Keratinocyte (primary cell): ENCODE data around the gene CPSF4. TPM values are rescaled to one million over a fixed set of nuclear protein-coding genes. Genes with fewer than 3 reads are reported as not detected.

Experiments used
- DNase-seq: peaks from one replicate; pipeline ENCODE4 v3.0.0-alpha.2; 2011; ENCODE audit warnings: low read depth, missing footprints, low spot score
- FAIRE-seq: peaks from 2 replicates; lab custom pipeline; 2011; peaks lifted over from hg19 to GRCh38; lab: Jason Lieb, UNC
- H2AFZ ChIP-seq: 2 replicates; pipeline ENCODE4 v1.6.0; 2012; ENCODE audit warnings: low read length, control low read depth, inconsistent platforms; ENCODE audit not compliant: control insufficient read depth
- H3K27ac ChIP-seq: 2 replicates; pipeline ENCODE4 v1.5.1; 2011; ENCODE audit warnings: low read length; ENCODE audit not compliant: control insufficient read depth, insufficient read depth
- H3K27me3 ChIP-seq: 3 replicates; pipeline ENCODE4 v1.6.0; 2011; ENCODE audit warnings: low read length; ENCODE audit not compliant: control insufficient read depth, insufficient read depth; ENCODE audit errors: extremely low read depth
- H3K36me3 ChIP-seq, 2 experiments: 2 replicates in 1 of 2; 3 replicates in 1 of 2; pipeline ENCODE4 v1.5.1; 2011; ENCODE audit warnings: low read length in 2 of 2, mild to moderate bottlenecking in 1 of 2; ENCODE audit not compliant: control insufficient read depth in 2 of 2, insufficient read depth in 2 of 2; ENCODE audit errors: extremely low read depth in 1 of 2
- H3K4me1 ChIP-seq: 3 replicates; pipeline ENCODE4 v1.5.1; 2011; ENCODE audit warnings: low read length; ENCODE audit not compliant: control insufficient read depth, insufficient read depth; ENCODE audit errors: extremely low read depth
- H3K4me2 ChIP-seq: 3 replicates; pipeline ENCODE4 v1.6.0; 2011; ENCODE audit warnings: low read depth, low read length; ENCODE audit not compliant: control insufficient read depth, insufficient read depth; ENCODE audit errors: extremely low read depth
- H3K4me3 ChIP-seq, 3 experiments: fragments of 200-600 bp in 1 of 3; sonication (generic) in 1 of 3; 2 replicates in 2 of 3; 3 replicates in 1 of 3; pipeline ENCODE4 v1.5.1; 2011 to 2016; ENCODE audit warnings: low read length in 3 of 3, mild to moderate bottlenecking in 3 of 3, control low read depth in 2 of 3, inconsistent platforms in 1 of 3, low read depth in 1 of 3, mixed read lengths in 1 of 3, mixed run types in 1 of 3, moderate library complexity in 1 of 3; ENCODE audit not compliant: control insufficient read depth in 2 of 3, insufficient read depth in 2 of 3; ENCODE audit errors: extremely low read depth in 1 of 3
- H3K79me2 ChIP-seq: 2 replicates; pipeline ENCODE4 v1.6.0; 2012; ENCODE audit warnings: low read length; ENCODE audit not compliant: control insufficient read depth, insufficient read depth
- H3K9ac ChIP-seq: 3 replicates; pipeline ENCODE4 v1.6.0; 2011; ENCODE audit warnings: low read length; ENCODE audit not compliant: control insufficient read depth, insufficient read depth; ENCODE audit errors: extremely low read depth
- H3K9me1 ChIP-seq: 3 replicates; pipeline ENCODE4 v1.6.0; 2011; ENCODE audit warnings: low read length; ENCODE audit not compliant: control insufficient read depth, insufficient read depth; ENCODE audit errors: extremely low read depth
- H3K9me3 ChIP-seq: 2 replicates; pipeline ENCODE4 v1.5.1; 2012; ENCODE audit warnings: low read depth, low read length; ENCODE audit not compliant: control insufficient read depth
- H4K20me1 ChIP-seq: 3 replicates; pipeline ENCODE4 v1.6.0; 2011; ENCODE audit warnings: low read length; ENCODE audit not compliant: control insufficient read depth, insufficient read depth; ENCODE audit errors: extremely low read depth
- EZH2 ChIP-seq: IDR thresholded peaks from one replicate; pipeline ENCODE4 v1.6.1; 2012; ENCODE audit warnings: inconsistent platforms, mild to moderate bottlenecking, low read length, moderate library complexity
- dilution Hi-C: fragments of 300-500 bp; cut with MboI; formaldehyde crosslinking; loops from one replicate; pipeline ENCODE4 v1.7.0; 2020; ENCODE audit warnings: low sequenced_read_pairs; ENCODE audit not compliant: extremely low pct_ligation_motif_present
- polyA plus RNA-seq, 5 experiments: library from polyadenylated mRNA; depleted of rRNA in 3 of 5; stranded (reverse) in 3 of 5; stranded (forward) in 1 of 5; unstranded in 1 of 5; fragments of >200 nt; gene quantifications; 1 replicate in 1 of 5; 2 replicates in 3 of 5; 3 replicates in 1 of 5; pipeline versions ENCODE4 v1.2.1 to v1.2.3, GENCODE V29; 2011 to 2012; ENCODE audit warnings: missing spikeins in 2 of 5, low read depth in 1 of 5, low replicate concordance in 1 of 5
- TF ChIP-seq, protein P1 (sequence below), 3 experiments: IDR thresholded peaks in 1 of 3; conservative IDR thresholded peaks in 1 of 3; optimal IDR thresholded peaks in 1 of 3; 2 replicates in 2 of 3; 3 replicates in 1 of 3; pipeline versions ENCODE3 to v1.5.1; 2011; ENCODE audit warnings: low read length in 3 of 3, mild to moderate bottlenecking in 3 of 3, moderate library complexity in 2 of 3, control low read depth in 1 of 3, inconsistent platforms in 1 of 3; ENCODE audit not compliant: insufficient read depth in 2 of 3; ENCODE audit errors: extremely low read depth in 1 of 3

Gene CPSF4
- polyA plus RNA-seq, 1 donor (not counting 4 experiments of a cell fraction or from before 2014, with no cell fraction given): 25.0 TPM

DNA sequence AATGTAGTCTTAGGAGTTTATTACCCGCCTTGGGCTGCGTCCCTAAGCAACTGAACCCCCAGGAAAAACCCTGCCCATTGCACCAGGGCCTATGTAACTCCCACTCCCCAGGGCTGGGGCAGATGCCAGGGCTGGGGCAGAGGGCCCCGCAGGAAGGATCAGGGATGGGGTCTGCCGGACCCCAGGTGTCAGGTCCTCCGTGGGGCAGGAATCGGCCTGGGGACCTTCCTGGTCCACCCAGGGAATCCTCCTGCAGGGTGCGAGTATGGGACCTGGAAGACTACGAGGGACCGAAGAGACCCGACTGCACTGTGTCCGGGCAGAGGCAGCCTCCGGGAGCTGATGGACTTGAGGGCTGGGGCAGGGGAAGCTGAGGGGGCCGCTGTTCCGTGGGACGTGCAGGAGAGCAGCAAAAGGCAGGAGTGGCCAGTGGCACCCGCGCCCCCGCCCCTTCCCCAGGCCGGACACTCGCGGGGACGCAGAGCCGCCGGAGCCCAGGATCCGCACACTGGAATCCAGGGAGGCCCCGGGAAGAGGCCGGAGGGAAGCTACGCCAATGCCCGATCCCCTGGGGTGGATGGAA lies 29.7 kb downstream of the CPSF4 start:
- no peak overlapping the region for H3K4me3 ChIP-seq
- peaks cover 9% of the 10 kb centered on the region for H3K4me1 ChIP-seq
- no peaks in the 10 kb centered on the region for H3K9me1 ChIP-seq
- dilution Hi-C loops: no loop called here
- H3K9ac ChIP-seq: no peak overlapping the region
- H3K4me2 ChIP-seq: no peak overlapping the region
- H3K36me3 ChIP-seq: peaks cover 4% of the 10 kb centered on the region in 2 experiments
- H2AFZ ChIP-seq: no peak overlapping the region
- no peaks in the 10 kb centered on the region for H4K20me1 ChIP-seq
- DNase-seq: no peak
- H3K27me3 ChIP-seq: no peaks in the 10 kb centered on the region
- FAIRE-seq: no peak
- no peak overlapping the region for H3K27ac ChIP-seq
- no peaks in the 10 kb centered on the region for H3K9me3 ChIP-seq
- H3K79me2 ChIP-seq: peaks cover 32% of the 10 kb centered on the region
- TF ChIP-seq, protein P1, sequence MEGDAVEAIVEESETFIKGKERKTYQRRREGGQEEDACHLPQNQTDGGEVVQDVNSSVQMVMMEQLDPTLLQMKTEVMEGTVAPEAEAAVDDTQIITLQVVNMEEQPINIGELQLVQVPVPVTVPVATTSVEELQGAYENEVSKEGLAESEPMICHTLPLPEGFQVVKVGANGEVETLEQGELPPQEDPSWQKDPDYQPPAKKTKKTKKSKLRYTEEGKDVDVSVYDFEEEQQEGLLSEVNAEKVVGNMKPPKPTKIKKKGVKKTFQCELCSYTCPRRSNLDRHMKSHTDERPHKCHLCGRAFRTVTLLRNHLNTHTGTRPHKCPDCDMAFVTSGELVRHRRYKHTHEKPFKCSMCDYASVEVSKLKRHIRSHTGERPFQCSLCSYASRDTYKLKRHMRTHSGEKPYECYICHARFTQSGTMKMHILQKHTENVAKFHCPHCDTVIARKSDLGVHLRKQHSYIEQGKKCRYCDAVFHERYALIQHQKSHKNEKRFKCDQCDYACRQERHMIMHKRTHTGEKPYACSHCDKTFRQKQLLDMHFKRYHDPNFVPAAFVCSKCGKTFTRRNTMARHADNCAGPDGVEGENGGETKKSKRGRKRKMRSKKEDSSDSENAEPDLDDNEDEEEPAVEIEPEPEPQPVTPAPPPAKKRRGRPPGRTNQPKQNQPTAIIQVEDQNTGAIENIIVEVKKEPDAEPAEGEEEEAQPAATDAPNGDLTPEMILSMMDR (optimal IDR thresholded peaks at IDR 0.05 in 1 of 3, IDR thresholded peaks at IDR 0.05 in 1 of 3, conservative IDR thresholded peaks at IDR 0.05 in 1 of 3; ENCODE audit: extremely low read depth in 1 of 3, insufficient read depth in 2 of 3, low read length in 3 of 3): no peak
- no peak for TF ChIP-seq EZH2

DNA sequence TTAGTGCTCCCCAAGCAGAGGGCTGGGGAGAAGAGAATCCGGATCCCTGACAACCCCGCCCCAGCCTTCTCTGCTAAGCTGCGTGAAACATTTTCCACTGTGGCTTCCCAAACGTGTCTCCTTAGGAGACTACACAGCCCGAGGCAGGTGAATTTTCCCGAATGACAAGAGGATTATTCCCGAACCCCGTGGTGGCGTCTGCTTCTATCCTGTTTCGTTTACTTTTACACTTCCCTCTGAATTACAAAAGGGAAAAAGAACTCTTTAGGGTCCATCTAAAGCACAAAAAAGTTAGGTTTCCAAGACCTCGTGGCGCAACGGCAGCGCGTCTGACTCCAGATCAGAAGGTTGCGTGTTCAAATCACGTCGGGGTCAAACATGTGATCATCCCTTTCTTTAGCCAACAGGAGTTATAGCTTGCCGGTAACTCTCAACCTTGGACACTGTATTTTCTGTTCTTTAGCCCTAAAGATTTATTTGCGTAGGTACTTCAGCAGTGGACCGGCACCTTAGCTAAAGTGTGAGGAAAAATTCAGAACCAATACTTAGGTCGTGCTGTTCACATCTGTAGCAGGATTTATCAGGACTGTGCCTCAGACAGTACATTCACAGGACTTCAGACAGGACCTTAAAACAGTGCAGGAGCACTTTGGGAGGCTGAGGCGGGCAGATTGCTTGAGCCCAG lies 30.8 kb downstream of the CPSF4 start:
- H4K20me1 ChIP-seq: no peaks in the 10 kb centered on the region
- no peaks in the 10 kb centered on the region for H3K9me1 ChIP-seq
- dilution Hi-C loops: no loop called here
- no peaks in the 10 kb centered on the region for H3K36me3 ChIP-seq
- no peak for TF ChIP-seq EZH2
- TF ChIP-seq, protein P1 (optimal IDR thresholded peaks at IDR 0.05 in 1 of 3, IDR thresholded peaks at IDR 0.05 in 1 of 3, conservative IDR thresholded peaks at IDR 0.05 in 1 of 3; ENCODE audit: extremely low read depth in 1 of 3, insufficient read depth in 2 of 3, low read length in 3 of 3): no peak
- H3K4me2 ChIP-seq: peak overlapping the region; percentile 28
- no peak for DNase-seq
- H3K79me2 ChIP-seq: peaks cover 31% of the 10 kb centered on the region
- no peaks in the 10 kb centered on the region for H3K9me3 ChIP-seq
- H3K27me3 ChIP-seq: no peaks in the 10 kb centered on the region
- no peak overlapping the region for H3K9ac ChIP-seq
- peak overlapping the region; percentile 62 for H2AFZ ChIP-seq
- no peak for FAIRE-seq
- peaks cover 14% of the 10 kb centered on the region for H3K4me1 ChIP-seq
- no peak overlapping the region for H3K27ac ChIP-seq
- no peak overlapping the region for H3K4me3 ChIP-seq
